Lower lobe of right lung (tissue), 2 donors: Measurements from ENCODE around the gene PXMP4. TPM values are rescaled to one million over a fixed set of nuclear protein-coding genes. Genes with fewer than 3 reads are reported as not detected.

Experiments
- ATAC-seq, 2 donors: fragments of 200-7000 bp; cut with Tn5 transposase; one replicate each; pipeline ENCODE4 v1.9.1; 2020 to 2022; ENCODE audit warnings: mild to moderate bottlenecking in 2 of 2, moderate library complexity in 2 of 2
- DNase-seq: peaks from one replicate; pipeline ENCODE4 v3.0.0-alpha.2; 2020
- H3K27ac ChIP-seq: fragments of 200-600 bp; one replicate; pipeline ENCODE4 v1.8.0; 2022
- H3K27me3 ChIP-seq: fragments of 200-600 bp; one replicate; pipeline ENCODE4 v1.8.0; 2022; ENCODE audit warnings: low read depth
- H3K36me3 ChIP-seq: fragments of 200-600 bp; one replicate; pipeline ENCODE4 v1.8.0; 2022; ENCODE audit warnings: mild to moderate bottlenecking
- H3K4me1 ChIP-seq: fragments of 200-600 bp; one replicate; pipeline ENCODE4 v1.8.0; 2022
- H3K4me3 ChIP-seq: fragments of 200-600 bp; one replicate; pipeline ENCODE4 v1.8.0; 2022; ENCODE audit warnings: mild to moderate bottlenecking
- H3K9me3 ChIP-seq: fragments of 200-600 bp; one replicate; pipeline ENCODE4 v1.8.0; 2022
- CTCF ChIP-seq: fragments of 200-600 bp; IDR thresholded peaks from one replicate; pipeline ENCODE4 v1.8.0; 2022; ENCODE audit warnings: antibody characterized with exemption, mild to moderate bottlenecking
- intact Hi-C: fragments of 100-400 bp; cut with DNase I; formaldehyde crosslinking; loops from one replicate; pipeline ENCODE4 v1.11.0; 2022
- total RNA-seq: library from RNA; stranded (reverse); fragmentation: NEBNext Ultra II Directional; extraction: Animal tissue kit (Norgen Biotek cat#: 25700); gene quantifications from one replicate; pipeline ENCODE4 v1.2.1, GENCODE V29; 2021
- donor health status: DM: no; HTN: yes; CAD: no; lungs with severe emphysema.

PXMP4 gene
- total RNA-seq, 1 donor from 2014 or later = 60.5 TPM

GRCh38 chr20:33716498-33716897, 3.6 kb downstream of the PXMP4 start:
- no peak overlapping the region for H3K4me3 ChIP-seq
- H3K36me3 ChIP-seq = peaks cover 38% of the 10 kb centered on the region
- intact Hi-C loops = no loop called here
- TF ChIP-seq CTCF = no peak
- no peak overlapping the region for H3K27ac ChIP-seq
- peaks cover 21% of the 10 kb centered on the region for H3K4me1 ChIP-seq
- no peaks in the 10 kb centered on the region for H3K9me3 ChIP-seq
- DNase-seq (no peak), ATAC-seq (no peak)
- H3K27me3 ChIP-seq = no peaks in the 10 kb centered on the region

GRCh38 chr20:33713865-33714367, 6.2 kb downstream of the PXMP4 start:
- TF ChIP-seq CTCF = no peak
- Histone ChIP-seq H3K36me3 (peaks cover 49% of the 10 kb centered on the region), H3K4me3 (no peak overlapping the region), H3K27ac (no peak overlapping the region), H3K27me3 (no peaks in the 10 kb centered on the region), H3K9me3 (no peaks in the 10 kb centered on the region), H3K4me1 (peaks cover 6% of the 10 kb centered on the region)
- ATAC-seq (no peak), DNase-seq (no peak)
- intact Hi-C loops = no loop called here

DNA sequence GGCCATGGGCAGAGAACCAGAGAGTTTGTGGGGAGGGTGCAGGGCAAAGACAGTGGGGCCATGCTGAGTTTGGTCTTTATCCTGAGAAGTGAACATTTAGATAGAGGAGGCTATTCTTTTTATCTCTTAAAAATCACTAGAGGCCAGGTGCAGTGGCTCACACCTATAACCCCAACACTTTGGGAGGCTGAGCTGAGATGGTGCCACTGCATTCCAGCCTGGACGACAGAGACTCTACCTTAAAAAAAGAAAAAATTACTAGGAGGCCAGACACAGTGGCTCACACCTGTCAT, 8.7 kb downstream of the PXMP4 start:
- Histone ChIP-seq H3K36me3 (peaks cover 68% of the 10 kb centered on the region), H3K27me3 (no peaks in the 10 kb centered on the region), H3K4me3 (no peak overlapping the region), H3K4me1 (no peaks in the 10 kb centered on the region), H3K27ac (no peak overlapping the region), H3K9me3 (no peaks in the 10 kb centered on the region)
- DNase-seq = no peak
- intact Hi-C loops = no loop called here
- TF ChIP-seq CTCF = no peak
- ATAC-seq = no peak

DNA sequence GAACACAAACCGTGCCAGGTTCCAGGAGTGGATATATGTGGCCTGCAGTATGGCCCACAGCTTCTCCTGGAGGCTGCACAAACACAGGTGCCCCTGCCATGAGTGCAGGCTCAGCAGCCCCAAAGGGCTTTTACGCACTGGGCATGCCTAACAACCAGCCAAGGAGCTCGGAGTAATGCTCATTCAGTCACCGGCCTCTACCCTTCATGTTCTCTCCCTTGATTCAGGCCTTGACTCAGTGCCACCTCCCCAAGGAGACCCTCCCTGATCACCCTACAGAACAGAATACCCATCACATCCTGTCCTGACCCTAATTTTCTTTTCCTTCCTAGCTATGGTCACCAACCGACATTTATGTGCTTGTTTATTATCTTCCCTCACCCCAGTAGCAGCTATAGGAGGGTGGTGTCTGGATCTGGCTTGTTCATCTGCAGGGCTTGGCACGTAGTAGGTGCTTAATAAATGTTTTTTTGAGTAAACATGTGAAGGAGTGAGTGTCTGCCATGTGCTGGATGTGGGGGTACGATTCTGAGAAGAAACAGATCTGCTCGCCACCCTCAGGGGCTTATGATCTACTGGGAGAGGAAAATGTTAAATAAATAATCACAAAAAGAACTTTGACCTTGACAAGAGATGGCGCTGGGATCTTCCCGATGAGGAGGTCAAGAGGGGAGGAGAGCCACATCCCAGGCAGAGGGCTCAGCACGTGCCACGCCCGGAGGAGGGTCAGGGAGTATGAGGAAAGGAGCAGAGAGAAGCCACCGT, 9.2 kb downstream of the PXMP4 start:
- H3K9me3 ChIP-seq = no peaks in the 10 kb centered on the region
- H3K27me3 ChIP-seq = no peaks in the 10 kb centered on the region
- ATAC-seq = no peak
- H3K4me1 ChIP-seq = no peaks in the 10 kb centered on the region
- no peak for TF ChIP-seq CTCF
- no peak overlapping the region for H3K4me3 ChIP-seq
- intact Hi-C loops = no loop called here
- DNase-seq = no peak
- peaks cover 73% of the 10 kb centered on the region for H3K36me3 ChIP-seq
- no peak overlapping the region for H3K27ac ChIP-seq

GRCh38 chr20:33709905-33710541, 10.1 kb downstream of the PXMP4 start:
- H3K4me3 ChIP-seq = no peak overlapping the region
- no peak overlapping the region for H3K27ac ChIP-seq
- peaks cover 70% of the 10 kb centered on the region for H3K36me3 ChIP-seq
- intact Hi-C loops = no loop called here
- no peak for TF ChIP-seq CTCF
- no peaks in the 10 kb centered on the region for H3K4me1 ChIP-seq
- peak; percentile 67 to 71 for ATAC-seq
- no peak for DNase-seq
- H3K27me3 ChIP-seq = no peaks in the 10 kb centered on the region
- no peaks in the 10 kb centered on the region for H3K9me3 ChIP-seq
